LHCN-M2 (cell line): Measurements from ENCODE around the gene EPS15. TPM values are rescaled to one million over a fixed set of nuclear protein-coding genes. Genes with fewer than 3 reads are reported as not detected.

Experiments
- DNase-seq: peaks from one replicate; pipeline ENCODE4 v3.0.0-alpha.2; 2012; ENCODE audit warnings: low read depth
- total RNA-seq: library from RNA; depleted of rRNA; stranded (reverse); fragments of >200 nt; gene quantifications from 2 replicates; pipeline ENCODE4 v1.2.3, GENCODE V29; 2014; rRNA removed

The EPS15 gene
- total RNA-seq, 1 experiment from 2014 or later: 27.5 TPM

GRCh38 chr1:51320967-51321923 lies 197.8 kb downstream of the EPS15 start:
- DNase-seq: no peak

- DNase-seq: no peak
These were observed 201.3 kb downstream of the EPS15 start for GRCh38 chr1:51317798-51318197.

GRCh38 chr1:51316846-51317120 lies 202.3 kb downstream of the EPS15 start:
- DNase-seq: no peak

- no peak for DNase-seq
These were observed 202.8 kb downstream of the EPS15 start for GRCh38 chr1:51316113-51316845.

GRCh38 chr1:51314974-51315373 lies 204.1 kb downstream of the EPS15 start:
- DNase-seq: no peak

- DNase-seq: peak; percentile 67
These were observed 204.9 kb downstream of the EPS15 start for GRCh38 chr1:51313961-51314777.

GRCh38 chr1:51313268-51313852 lies 205.7 kb downstream of the EPS15 start:
- peak; percentile 47 for DNase-seq

GRCh38 chr1:51312718-51313117 lies 206.3 kb downstream of the EPS15 start:
- no peak for DNase-seq

- DNase-seq: no peak
These were observed 207.2 kb downstream of the EPS15 start for GRCh38 chr1:51311826-51312225.

GRCh38 chr1:51310871-51311613 lies 208.0 kb downstream of the EPS15 start:
- DNase-seq: no peak

GRCh38 chr1:51309291-51309690 lies 209.8 kb downstream of the EPS15 start:
- no peak for DNase-seq

GRCh38 chr1:51308636-51309035 lies 210.4 kb downstream of the EPS15 start:
- no peak for DNase-seq

- DNase-seq: no peak
These were observed 212.1 kb downstream of the EPS15 start for GRCh38 chr1:51306950-51307349.

GRCh38 chr1:51305371-51305823 lies 213.7 kb downstream of the EPS15 start:
- DNase-seq: no peak

GRCh38 chr1:51304360-51304759 lies 214.7 kb downstream of the EPS15 start:
- no peak for DNase-seq

Other genes starting within 250 kb of the EPS15 start
- not detected in 2 replicates for gene TTC39A, start 188.7 kb downstream of the EPS15 start, total RNA-seq
- 32.4 and 35.1 TPM in 2 replicates for gene OSBPL9, start 97.8 kb upstream of the EPS15 start, total RNA-seq